Activated naive CD4-positive, alpha-beta T cell treated with anti-CD3 and anti-CD28 coated beads for 36 hours (primary cell): ENCODE measurements around the gene DPP6. TPM values are rescaled to one million over a fixed set of nuclear protein-coding genes. Genes with fewer than 3 reads are reported as not detected.

ENCODE experiments used
- CTCF ChIA-PET: fragments of 350-600 bp; sonication (Branson Sonifier 250); formaldehyde crosslinking; loops from one replicate; lab custom pipeline; 2021; ENCODE audit warnings: antibody characterized with exemption; lab: Charles Lee
- DNase-seq: peaks from one replicate; pipeline ENCODE4 v3.0.0-alpha.2; 2020
- H3K27ac Mint-ChIP-seq: one replicate; pipeline ENCODE4 v1.8.0; 2021; ENCODE audit warnings: mild to moderate bottlenecking, mixed read lengths
- H3K27me3 Mint-ChIP-seq: one replicate; pipeline ENCODE4 v1.8.0; 2021; ENCODE audit warnings: low read depth, mixed read lengths
- H3K36me3 Mint-ChIP-seq: one replicate; pipeline ENCODE4 v1.8.0; 2021; ENCODE audit warnings: low read depth, mixed read lengths
- H3K4me1 Mint-ChIP-seq: one replicate; pipeline ENCODE4 v1.8.0; 2021; ENCODE audit warnings: low read depth, mixed read lengths
- H3K4me3 Mint-ChIP-seq: one replicate; pipeline ENCODE4 v1.8.0; 2021; ENCODE audit warnings: mild to moderate bottlenecking, moderate library complexity, mixed read lengths
- H3K9me3 Mint-ChIP-seq: one replicate; pipeline ENCODE4 v1.8.0; 2021; ENCODE audit warnings: mixed read lengths
- intact Hi-C: fragments of 100-400 bp; cut with micrococcal nuclease; formaldehyde crosslinking; loops from one replicate; pipeline ENCODE4 v1.15.1; 2023
- total RNA-seq, 2 experiments: library from RNA; stranded (reverse); gene quantifications; one replicate each; pipeline ENCODE4 v1.2.3, GENCODE V29; 2021

Gene DPP6
- total RNA-seq, 2 experiments from 2014 or later, result not detected

DNA sequence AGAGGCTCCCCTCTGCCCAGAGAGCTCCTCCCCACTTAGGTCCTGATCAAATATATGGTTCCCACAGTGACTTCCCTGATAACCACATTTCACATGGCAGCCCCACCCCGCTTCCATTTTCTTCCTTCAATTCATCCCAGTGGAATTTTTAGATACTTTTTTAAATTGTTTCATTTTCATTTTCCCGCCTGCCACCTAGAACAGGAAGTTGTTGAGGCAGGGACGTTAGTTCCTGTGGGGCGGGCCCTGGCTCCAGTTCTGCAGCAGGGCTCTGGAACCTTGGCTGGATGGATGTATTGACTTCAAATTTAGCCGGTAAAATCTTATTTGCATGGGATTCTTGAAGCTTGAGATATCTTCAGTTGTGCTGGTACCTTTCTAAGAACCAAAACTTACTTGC is 724.2 kb downstream of the DPP6 start:
- Mint-ChIP-seq H3K9me3 (peaks cover 4% of the 10 kb centered on the region), H3K27me3 (no peaks in the 10 kb centered on the region), H3K27ac (no peak overlapping the region), H3K4me1 (peaks cover 4% of the 10 kb centered on the region), H3K4me3 (no peak overlapping the region), H3K36me3 (no peaks in the 10 kb centered on the region)
- DNase-seq, result no peak
- intact Hi-C loops, result no loop called here
- CTCF ChIA-PET, result no interaction called here

DNA sequence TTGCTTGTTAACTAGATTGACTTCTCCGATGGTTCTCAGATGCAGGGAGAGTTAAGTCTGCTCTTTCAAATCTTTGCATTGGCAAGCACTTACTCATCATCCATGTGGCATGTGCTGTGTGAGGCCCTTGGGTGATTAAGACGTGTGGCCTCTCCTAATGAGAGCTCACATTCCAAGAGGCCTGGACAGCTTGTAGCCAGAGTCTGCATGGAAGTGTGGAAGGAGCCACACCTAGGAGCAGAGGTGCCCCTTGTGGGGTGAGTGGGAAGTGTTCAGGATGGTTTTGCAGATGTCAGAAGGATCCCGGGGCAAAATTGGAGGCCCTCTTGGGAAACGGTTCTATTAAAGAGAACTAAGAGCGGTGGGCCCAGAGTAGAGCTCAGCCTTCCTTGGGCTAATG is 724.8 kb downstream of the DPP6 start:
- intact Hi-C loops, result no loop called here
- Mint-ChIP-seq H3K36me3 (no peaks in the 10 kb centered on the region), H3K27me3 (no peaks in the 10 kb centered on the region), H3K9me3 (peaks cover 4% of the 10 kb centered on the region), H3K4me3 (no peak overlapping the region), H3K4me1 (peaks cover 4% of the 10 kb centered on the region), H3K27ac (no peak overlapping the region)
- DNase-seq, result no peak
- CTCF ChIA-PET, result no interaction called here

DNA sequence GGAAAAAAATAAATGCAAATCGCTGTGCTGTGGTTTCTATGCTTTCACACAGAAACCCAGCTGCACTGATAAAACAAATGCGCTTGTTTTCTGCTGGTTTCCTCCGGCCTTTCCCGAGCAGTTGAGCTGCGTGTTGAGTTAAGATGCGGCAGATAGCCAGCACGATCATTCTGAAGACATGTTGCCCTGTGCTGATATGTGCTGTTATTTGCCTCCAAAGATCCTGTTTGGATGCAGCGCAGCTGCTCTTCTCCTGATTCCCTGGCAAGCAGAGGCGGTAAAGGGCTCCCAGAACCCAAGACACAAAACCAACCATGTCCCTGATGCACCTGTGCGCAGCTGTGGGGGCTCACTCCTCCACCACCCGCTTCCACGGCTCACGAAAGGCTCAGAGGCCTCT is 725.3 kb downstream of the DPP6 start:
- no peaks in the 10 kb centered on the region for H3K36me3 Mint-ChIP-seq
- peaks cover 4% of the 10 kb centered on the region for H3K9me3 Mint-ChIP-seq
- peaks cover 4% of the 10 kb centered on the region for H3K4me1 Mint-ChIP-seq
- intact Hi-C loops, result no loop called here
- H3K4me3 Mint-ChIP-seq, result no peak overlapping the region
- H3K27me3 Mint-ChIP-seq, result no peaks in the 10 kb centered on the region
- H3K27ac Mint-ChIP-seq, result no peak overlapping the region
- CTCF ChIA-PET, result no interaction called here
- DNase-seq, result no peak

DNA sequence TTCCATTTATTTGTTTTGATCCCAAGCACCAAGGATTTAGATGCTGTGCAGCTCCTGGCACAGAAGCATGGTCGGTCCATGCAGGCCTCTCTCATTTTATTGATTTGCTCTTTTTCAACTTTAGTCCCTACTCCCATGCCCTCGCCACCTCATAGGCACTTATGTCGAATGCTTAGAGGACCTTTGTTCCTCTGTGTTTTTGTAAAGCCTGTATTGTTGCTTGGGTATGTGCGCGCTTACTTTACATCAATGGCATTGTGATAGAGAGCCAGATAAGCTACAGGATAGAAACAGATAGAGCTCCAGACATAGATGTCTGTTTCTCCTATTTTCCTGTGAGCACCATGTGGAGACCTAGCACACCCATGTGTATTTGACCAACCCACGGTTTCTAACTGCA is 725.7 kb downstream of the DPP6 start:
- Mint-ChIP-seq H3K27me3 (no peaks in the 10 kb centered on the region), H3K4me3 (no peak overlapping the region), H3K4me1 (peaks cover 4% of the 10 kb centered on the region), H3K9me3 (peaks cover 4% of the 10 kb centered on the region), H3K36me3 (no peaks in the 10 kb centered on the region), H3K27ac (no peak overlapping the region)
- intact Hi-C loops, result no loop called here
- CTCF ChIA-PET, result no interaction called here
- DNase-seq, result no peak

DNA sequence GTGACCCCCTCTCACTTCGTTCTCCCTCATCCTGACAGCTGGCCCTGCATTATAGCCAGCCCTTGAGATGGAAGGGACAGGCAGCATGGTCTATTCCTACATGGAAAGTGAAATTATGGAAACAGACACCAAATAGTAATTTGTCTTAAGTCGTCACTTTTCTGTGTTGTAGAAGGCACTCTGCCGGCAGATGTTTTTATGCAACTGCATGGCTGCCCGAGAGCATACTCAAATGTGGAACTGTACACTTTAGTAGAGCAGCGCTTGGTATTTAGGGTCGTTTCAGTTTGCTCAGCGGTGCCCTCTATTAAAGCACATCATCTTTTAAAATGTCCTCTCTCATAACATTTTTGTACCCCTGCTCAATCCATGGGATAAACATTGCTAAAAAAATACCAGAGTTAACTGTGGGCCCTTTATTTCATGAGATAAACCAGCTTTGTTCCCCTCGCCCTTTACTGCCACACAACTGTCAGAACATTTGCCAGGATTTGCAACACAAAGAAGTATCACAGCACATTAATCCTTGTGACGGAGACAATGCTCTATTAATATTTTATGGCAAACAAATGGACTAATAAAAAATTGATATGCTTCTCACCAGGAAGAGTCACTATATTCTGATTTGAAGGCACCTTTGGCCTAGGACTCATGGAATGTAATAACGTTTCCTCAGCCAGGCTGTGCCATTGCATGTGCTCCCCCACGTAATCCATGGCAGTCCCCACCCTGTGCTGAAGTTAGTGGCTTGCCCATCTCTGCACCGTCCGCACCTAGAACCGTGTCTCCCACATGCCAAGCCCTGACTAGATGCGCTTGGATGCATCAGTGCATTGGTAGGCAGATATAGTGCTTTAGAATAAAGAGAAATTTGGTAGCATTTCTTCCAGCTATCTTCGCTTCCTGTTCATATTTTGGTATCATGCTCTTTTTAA is 729.4 kb downstream of the DPP6 start:
- Mint-ChIP-seq H3K4me3 (no peak overlapping the region), H3K27ac (no peak overlapping the region), H3K9me3 (peaks cover 7% of the 10 kb centered on the region), H3K4me1 (no peaks in the 10 kb centered on the region), H3K27me3 (no peaks in the 10 kb centered on the region), H3K36me3 (no peaks in the 10 kb centered on the region)
- CTCF ChIA-PET, result no interaction called here
- DNase-seq, result no peak
- intact Hi-C loops, result no loop called here

DNA sequence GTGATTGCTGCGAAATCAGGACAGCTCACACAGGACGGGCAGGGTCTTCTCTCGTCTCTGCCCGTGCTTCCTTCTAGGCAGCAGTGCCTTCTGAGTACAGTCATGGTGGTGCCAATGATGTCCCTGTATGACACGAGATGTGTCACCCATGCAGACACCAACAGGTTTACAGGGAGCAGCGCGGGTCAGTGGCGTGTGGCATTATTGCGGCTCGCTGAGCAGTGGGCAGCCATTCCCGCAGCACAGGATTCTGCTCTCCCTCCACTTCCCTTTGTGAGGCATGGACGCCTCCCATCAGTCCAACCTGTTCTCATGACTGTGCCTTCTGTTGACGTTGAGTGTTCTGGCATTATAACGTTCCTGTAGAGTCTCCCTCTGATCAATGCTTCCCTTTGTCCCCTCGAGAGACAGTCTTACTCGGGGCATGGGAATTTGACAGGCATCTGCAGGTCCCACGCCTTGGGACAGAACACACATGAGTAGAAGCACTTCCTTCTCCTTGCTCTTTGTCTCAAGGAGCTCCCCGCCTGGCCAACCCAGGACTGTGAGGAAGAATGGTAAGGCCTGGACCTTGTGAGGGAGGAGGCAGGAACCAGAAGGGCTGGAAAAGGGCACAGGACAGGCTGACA is 731.2 kb downstream of the DPP6 start:
- no peak for DNase-seq
- Mint-ChIP-seq H3K4me1 (no peaks in the 10 kb centered on the region), H3K27me3 (no peaks in the 10 kb centered on the region), H3K4me3 (no peak overlapping the region), H3K27ac (no peak overlapping the region), H3K9me3 (peaks cover 9% of the 10 kb centered on the region), H3K36me3 (no peaks in the 10 kb centered on the region)
- CTCF ChIA-PET, result no interaction called here
- intact Hi-C loops, result no loop called here

DNA sequence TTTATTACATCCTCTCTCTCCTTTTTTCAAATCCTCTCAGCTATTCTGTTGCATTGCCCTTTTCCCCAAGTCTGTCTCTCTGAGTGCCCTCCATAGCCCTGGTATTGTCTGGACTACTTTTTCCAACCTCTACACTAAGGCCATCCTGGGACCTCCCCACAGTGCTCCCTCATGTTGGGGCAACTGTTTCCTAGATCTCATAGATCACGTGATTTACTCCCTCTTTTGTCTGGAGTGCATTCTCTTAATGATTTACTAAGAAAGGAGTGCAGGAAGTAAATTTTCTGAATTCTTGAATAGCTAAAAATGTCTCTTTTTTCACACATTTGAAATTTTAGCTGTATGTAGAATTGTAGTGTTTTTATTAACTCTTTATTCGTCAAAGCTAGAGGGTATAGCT is 733.7 kb downstream of the DPP6 start:
- Mint-ChIP-seq H3K4me1 (no peaks in the 10 kb centered on the region), H3K9me3 (peaks cover 11% of the 10 kb centered on the region), H3K27ac (no peak overlapping the region), H3K27me3 (peaks cover 10% of the 10 kb centered on the region), H3K4me3 (no peak overlapping the region), H3K36me3 (no peaks in the 10 kb centered on the region)
- DNase-seq, result no peak
- intact Hi-C loops, result no loop called here
- CTCF ChIA-PET, result interaction anchor here (0.7 to 1.3 kb wide), 2 partner anchors 8 to 70 kb away, joined by 3 to 4 read pairs; no protein-coding TSS in a partner anchor

DNA sequence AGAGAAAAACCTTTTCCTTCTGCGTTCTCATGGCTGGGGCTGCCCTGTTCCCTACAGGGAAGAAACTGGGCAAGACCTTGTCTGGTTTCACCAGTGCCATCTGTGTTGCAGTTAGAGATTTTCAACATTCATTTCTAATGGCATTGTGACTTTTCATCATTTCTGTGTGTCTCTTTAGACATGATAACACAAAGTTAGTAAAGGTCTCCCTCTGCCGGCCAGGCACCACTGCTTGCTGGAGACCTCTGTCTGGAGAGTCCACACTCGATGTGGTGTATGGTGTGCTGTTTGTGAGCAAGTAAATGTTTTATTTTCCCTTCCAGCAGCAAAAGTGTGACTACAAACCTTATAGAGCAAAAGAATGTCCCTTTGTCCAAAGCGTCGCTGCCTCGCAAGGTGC is 737.2 kb downstream of the DPP6 start:
- intact Hi-C loops, result no loop called here
- H3K27me3 Mint-ChIP-seq, result peaks cover 19% of the 10 kb centered on the region
- H3K4me3 Mint-ChIP-seq, result no peak overlapping the region
- H3K9me3 Mint-ChIP-seq, result peaks cover 11% of the 10 kb centered on the region
- CTCF ChIA-PET, result no interaction called here
- peak; percentile 11 for DNase-seq
- no peak overlapping the region for H3K27ac Mint-ChIP-seq
- H3K36me3 Mint-ChIP-seq, result no peaks in the 10 kb centered on the region
- H3K4me1 Mint-ChIP-seq, result no peaks in the 10 kb centered on the region

DNA sequence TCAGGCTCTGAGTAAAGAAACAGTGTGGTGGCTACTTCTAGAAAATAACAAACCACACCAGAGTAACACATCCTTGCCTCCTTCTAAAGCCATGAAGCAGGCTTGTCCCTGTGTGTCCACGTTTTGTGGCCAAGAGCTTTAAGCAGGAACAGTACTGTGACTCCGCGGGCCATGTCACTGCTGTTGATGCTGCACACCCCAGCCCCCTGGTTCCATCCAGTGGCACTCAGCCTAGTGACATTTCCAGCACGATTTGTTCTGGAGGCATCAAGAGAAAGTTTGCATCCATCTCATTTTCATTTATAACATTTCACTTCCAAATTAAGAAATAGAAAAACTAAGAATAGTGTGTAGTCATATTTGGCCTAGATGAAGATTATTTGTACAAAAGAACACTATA is 739.4 kb downstream of the DPP6 start:
- CTCF ChIA-PET, result no interaction called here
- DNase-seq, result no peak
- Mint-ChIP-seq H3K27me3 (peaks cover 34% of the 10 kb centered on the region), H3K4me1 (no peaks in the 10 kb centered on the region), H3K27ac (no peak overlapping the region), H3K36me3 (no peaks in the 10 kb centered on the region), H3K4me3 (no peak overlapping the region), H3K9me3 (peaks cover 9% of the 10 kb centered on the region)
- intact Hi-C loops, result no loop called here

DNA sequence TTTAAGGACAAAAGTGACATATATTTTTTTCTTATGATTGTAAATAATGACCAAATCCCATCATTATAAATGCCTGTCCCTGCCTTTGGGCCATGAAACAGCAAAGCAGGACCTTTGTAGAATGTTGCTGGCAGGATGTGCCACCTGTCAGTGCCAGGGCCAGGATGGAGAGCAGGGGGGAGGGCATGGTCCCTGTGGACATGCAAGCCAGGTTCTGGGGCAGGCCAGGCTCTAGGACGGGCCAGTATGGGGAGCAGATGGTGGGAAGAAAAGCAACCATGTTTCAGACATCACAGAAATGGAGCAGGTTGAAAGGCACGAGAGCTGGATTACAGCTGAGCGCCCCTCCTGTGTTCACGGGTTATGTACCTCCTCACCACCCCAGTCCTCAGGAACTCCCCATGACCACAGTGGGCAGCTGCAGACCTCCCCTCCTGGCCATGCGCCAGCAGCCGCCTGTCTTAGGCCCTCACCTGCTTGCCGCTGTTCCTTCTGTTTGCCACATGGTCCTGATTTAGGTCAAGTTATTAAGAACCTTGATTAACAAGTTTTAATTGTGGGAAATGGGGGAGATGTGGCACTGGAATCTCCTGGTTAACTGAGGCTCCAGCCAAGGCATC is 740.3 kb downstream of the DPP6 start:
- H3K4me1 Mint-ChIP-seq, result no peaks in the 10 kb centered on the region
- H3K27me3 Mint-ChIP-seq, result peaks cover 34% of the 10 kb centered on the region
- H3K36me3 Mint-ChIP-seq, result no peaks in the 10 kb centered on the region
- intact Hi-C loops, result no loop called here
- no peak for DNase-seq
- CTCF ChIA-PET, result no interaction called here
- no peak overlapping the region for H3K27ac Mint-ChIP-seq
- H3K4me3 Mint-ChIP-seq, result no peak overlapping the region
- peaks cover 7% of the 10 kb centered on the region for H3K9me3 Mint-ChIP-seq

DNA sequence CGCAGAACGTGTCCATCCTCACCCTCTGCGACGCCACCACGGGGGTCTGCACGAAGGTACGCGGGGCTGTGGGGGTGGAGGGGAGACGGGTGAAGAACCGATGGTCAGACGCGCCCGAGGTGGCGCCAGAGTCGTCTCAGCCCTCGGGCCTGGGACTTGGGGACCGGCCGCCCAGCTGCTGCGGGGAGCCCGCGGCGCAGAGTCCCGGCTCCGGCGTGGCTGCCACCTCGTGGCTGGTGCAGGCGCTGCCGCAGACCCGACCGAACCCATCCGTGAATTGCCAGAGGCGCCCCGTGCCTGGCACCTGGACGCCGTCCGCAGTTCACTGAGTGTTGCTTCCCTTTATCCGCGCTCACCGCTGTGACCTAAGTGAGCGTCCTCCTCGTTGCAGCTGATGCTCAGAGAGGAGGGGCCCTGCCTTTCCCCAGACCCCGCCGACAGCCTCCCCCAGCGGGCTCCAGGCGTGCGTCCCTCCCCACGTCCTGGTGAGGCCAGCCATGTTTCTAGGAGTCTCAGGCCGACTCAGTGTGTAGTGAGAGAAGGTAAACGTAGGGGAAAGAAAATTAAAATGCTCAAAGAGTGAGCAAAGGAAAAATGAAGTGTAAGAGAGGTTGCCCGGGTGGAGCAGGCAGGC is 742.1 kb downstream of the DPP6 start:
- H3K27ac Mint-ChIP-seq, result no peak overlapping the region
- H3K9me3 Mint-ChIP-seq, result no peaks in the 10 kb centered on the region
- H3K27me3 Mint-ChIP-seq, result peaks cover 27% of the 10 kb centered on the region
- peak; percentile 12 for DNase-seq
- intact Hi-C loops, result no loop called here
- no peaks in the 10 kb centered on the region for H3K4me1 Mint-ChIP-seq
- H3K4me3 Mint-ChIP-seq, result no peak overlapping the region
- CTCF ChIA-PET, result interaction anchor here (1.2 kb wide), 1 partner anchor 8 kb away, joined by 4 read pairs; no protein-coding TSS in a partner anchor
- no peaks in the 10 kb centered on the region for H3K36me3 Mint-ChIP-seq

DNA sequence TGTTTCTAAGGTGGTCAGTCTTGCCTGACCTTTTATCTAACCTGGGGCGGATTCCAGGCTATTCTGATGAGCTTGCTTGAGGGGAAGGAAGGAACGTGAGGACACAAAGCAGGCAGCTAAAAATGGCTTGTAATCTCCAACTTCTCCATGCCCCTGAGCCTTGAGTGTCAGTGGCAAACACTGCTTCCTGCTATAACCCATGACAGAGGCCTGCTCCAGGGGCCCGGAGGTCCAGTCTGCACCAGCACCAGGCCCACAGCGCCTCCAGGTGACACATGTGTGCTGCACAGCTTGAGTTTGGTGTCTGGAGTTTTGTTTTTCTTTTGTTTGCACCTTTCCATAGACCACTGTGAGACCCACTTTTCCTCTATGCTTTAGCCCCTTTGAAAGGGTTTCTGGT is 742.8 kb downstream of the DPP6 start:
- CTCF ChIA-PET, result no interaction called here
- Mint-ChIP-seq H3K27me3 (peaks cover 24% of the 10 kb centered on the region), H3K4me3 (no peak overlapping the region), H3K36me3 (no peaks in the 10 kb centered on the region), H3K9me3 (no peaks in the 10 kb centered on the region), H3K27ac (no peak overlapping the region), H3K4me1 (no peaks in the 10 kb centered on the region)
- DNase-seq, result no peak
- intact Hi-C loops, result no loop called here
